Parathyroid adenoma (tissue), 2 donors: ENCODE data around the gene CACNA1B.

ENCODE experiments used
- H2AFZ ChIP-seq: fragments of 300-600 bp; sonication (generic); one replicate; pipeline ENCODE4 v1.7.0; 2017; ENCODE audit warnings: antibody characterized with exemption, mild to moderate bottlenecking
- H3K27ac ChIP-seq: fragments of 300-600 bp; sonication (generic); one replicate; pipeline ENCODE4 v1.7.0; 2017
- H3K27me3 ChIP-seq: fragments of 300-600 bp; sonication (generic); one replicate; pipeline ENCODE4 v1.7.0; 2017; ENCODE audit warnings: low read length; ENCODE audit not compliant: control insufficient read depth, insufficient read depth
- H3K36me3 ChIP-seq: fragments of 300-600 bp; sonication (generic); one replicate; pipeline ENCODE4 v1.7.0; 2017; ENCODE audit warnings: low read length; ENCODE audit not compliant: control insufficient read depth, insufficient read depth
- H3K4me1 ChIP-seq: fragments of 300-600 bp; sonication (generic); one replicate; pipeline ENCODE4 v1.7.0; 2017; ENCODE audit warnings: control low read depth
- H3K4me2 ChIP-seq: fragments of 300-600 bp; sonication (generic); one replicate; pipeline ENCODE4 v1.7.0; 2017; ENCODE audit warnings: low read length
- H3K4me3 ChIP-seq: fragments of 300-600 bp; sonication (generic); one replicate; pipeline ENCODE4 v1.7.0; 2017; ENCODE audit warnings: low read depth, low read length
- H3K79me2 ChIP-seq: fragments of 300-600 bp; sonication (generic); one replicate; pipeline ENCODE4 v1.7.0; 2017; ENCODE audit warnings: control low read depth
- H3K9ac ChIP-seq: fragments of 300-600 bp; sonication (generic); one replicate; pipeline ENCODE4 v1.7.0; 2017; ENCODE audit warnings: mild to moderate bottlenecking
- H3K9me3 ChIP-seq: fragments of 300-600 bp; sonication (generic); one replicate; pipeline ENCODE4 v1.7.0; 2017; ENCODE audit warnings: low read length; ENCODE audit not compliant: control insufficient read depth
- CTCF ChIP-seq: fragments of 300-600 bp; sonication (generic); IDR thresholded peaks from one replicate; pipeline ENCODE4 v1.7.0; 2017; ENCODE audit warnings: antibody characterized with exemption, mild to moderate bottlenecking
- donor health status: primary hyperparathyroidism.

CACNA1B gene

GRCh38 chr9:138047469-138048040 lies 170.0 kb downstream of the CACNA1B start:
- no peaks in the 10 kb centered on the region for H3K27me3 ChIP-seq
- no peak overlapping the region for H3K4me2 ChIP-seq
- H3K4me3 ChIP-seq: no peak overlapping the region
- no peaks in the 10 kb centered on the region for H3K4me1 ChIP-seq
- no peak overlapping the region for H3K9ac ChIP-seq
- no peak overlapping the region for H3K27ac ChIP-seq
- H3K36me3 ChIP-seq: no peaks in the 10 kb centered on the region
- H3K9me3 ChIP-seq: no peaks in the 10 kb centered on the region
- no peak for TF ChIP-seq CTCF
- H2AFZ ChIP-seq: no peak overlapping the region
- no peaks in the 10 kb centered on the region for H3K79me2 ChIP-seq

GRCh38 chr9:138048184-138048583 lies 170.6 kb downstream of the CACNA1B start:
- Histone ChIP-seq H3K27me3 (no peaks in the 10 kb centered on the region), H3K9ac (no peak overlapping the region), H3K36me3 (no peaks in the 10 kb centered on the region), H3K4me3 (no peak overlapping the region), H3K4me2 (no peak overlapping the region), H3K27ac (no peak overlapping the region), H2AFZ (no peak overlapping the region), H3K4me1 (no peaks in the 10 kb centered on the region), H3K79me2 (no peaks in the 10 kb centered on the region), H3K9me3 (no peaks in the 10 kb centered on the region)
- TF ChIP-seq CTCF: no peak

- Histone ChIP-seq H3K27ac (no peak overlapping the region), H2AFZ (no peak overlapping the region), H3K9me3 (no peaks in the 10 kb centered on the region), H3K27me3 (no peaks in the 10 kb centered on the region), H3K4me2 (no peak overlapping the region), H3K36me3 (no peaks in the 10 kb centered on the region), H3K9ac (no peak overlapping the region), H3K4me1 (no peaks in the 10 kb centered on the region), H3K4me3 (no peak overlapping the region), H3K79me2 (no peaks in the 10 kb centered on the region)
- TF ChIP-seq CTCF: no peak
Measured at GRCh38 chr9:138049085-138049778, 171.7 kb downstream of the CACNA1B start.

- Histone ChIP-seq H3K9me3 (no peaks in the 10 kb centered on the region), H3K4me2 (no peak overlapping the region), H3K4me3 (no peak overlapping the region), H3K27me3 (no peaks in the 10 kb centered on the region), H2AFZ (no peak overlapping the region), H3K79me2 (no peaks in the 10 kb centered on the region), H3K27ac (no peak overlapping the region), H3K4me1 (no peaks in the 10 kb centered on the region), H3K36me3 (no peaks in the 10 kb centered on the region), H3K9ac (no peak overlapping the region)
- TF ChIP-seq CTCF: no peak
Measured at GRCh38 chr9:138049779-138050471, 172.3 kb downstream of the CACNA1B start.
